Stimulated activated CD8-positive, alpha-beta memory T cell treated with anti-CD3 and anti-CD28 coated beads, Interleukin-7, amount 100 ng/mL, for 24 hours (primary cell): Measurements from ENCODE around the gene SEC63.
"Not testable (repeated sequence)": the region's sequence is repeated elsewhere in the genome, so short reads cannot be mapped to it uniquely, and the experiment has no call there.

Source experiments
- DNase-seq: peaks from one replicate; pipeline ENCODE4 v3.0.0-alpha.2; 2020; ENCODE audit warnings: low read depth

SEC63 gene

DNA sequence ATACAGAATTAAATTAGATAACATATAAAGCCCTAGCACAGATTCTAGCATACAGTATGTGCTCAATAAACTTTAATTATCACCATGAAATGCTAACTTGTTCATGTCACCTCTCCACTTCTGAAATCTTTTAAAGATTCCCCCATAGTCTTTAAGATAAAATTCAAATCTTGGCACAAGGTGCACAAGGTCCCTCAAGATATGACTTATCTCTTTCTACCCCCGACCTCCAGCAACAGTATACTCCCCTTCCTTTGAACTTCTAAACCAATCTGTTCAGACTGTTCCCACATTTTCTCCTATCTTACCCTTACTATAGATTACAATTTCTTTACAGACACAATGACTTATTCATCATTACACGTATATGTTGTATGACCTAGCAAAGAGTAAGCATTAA lies 29.0 kb downstream of the SEC63 start:
- DNase-seq = no peak

DNA sequence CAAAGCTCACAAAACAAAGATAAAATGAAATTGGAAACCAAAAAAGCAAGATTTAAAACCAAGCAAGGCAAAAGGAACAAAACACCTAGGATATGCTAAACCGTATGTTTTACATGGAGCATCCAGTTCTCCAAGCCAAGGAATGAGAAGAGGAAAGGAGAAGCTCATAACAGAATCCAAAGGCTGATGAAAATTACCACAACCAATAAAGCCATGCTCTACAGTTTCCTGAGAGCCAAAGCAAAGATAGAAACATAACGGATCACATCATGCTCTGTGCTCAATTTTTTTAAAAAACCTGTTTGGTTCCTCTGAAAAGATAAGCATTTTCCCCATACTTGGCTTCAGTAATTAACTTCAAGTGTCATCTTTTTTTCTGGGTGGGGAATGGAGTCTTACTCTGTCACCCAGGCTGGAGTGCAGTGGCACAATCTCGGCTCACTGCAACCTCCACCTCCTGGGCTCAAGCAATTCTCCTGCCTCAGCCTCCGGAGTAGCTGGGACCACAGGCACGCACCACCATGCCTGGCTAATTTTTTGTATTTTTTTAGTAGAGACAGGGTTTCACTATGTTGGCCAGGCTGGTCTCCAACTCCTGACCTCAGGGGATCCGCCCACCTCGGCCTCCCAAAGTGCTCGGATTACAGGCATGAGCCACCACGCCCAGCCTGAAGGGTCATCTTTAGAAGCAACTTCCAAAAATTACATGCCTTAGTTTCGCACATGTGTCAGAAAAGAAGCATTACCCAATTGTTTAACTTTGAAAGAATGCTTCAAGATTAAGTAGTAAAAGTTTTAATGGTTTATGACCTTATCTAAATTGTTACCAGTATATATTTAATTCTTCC lies 31.1 kb downstream of the SEC63 start:
- not testable (repeated sequence) for DNase-seq

DNA sequence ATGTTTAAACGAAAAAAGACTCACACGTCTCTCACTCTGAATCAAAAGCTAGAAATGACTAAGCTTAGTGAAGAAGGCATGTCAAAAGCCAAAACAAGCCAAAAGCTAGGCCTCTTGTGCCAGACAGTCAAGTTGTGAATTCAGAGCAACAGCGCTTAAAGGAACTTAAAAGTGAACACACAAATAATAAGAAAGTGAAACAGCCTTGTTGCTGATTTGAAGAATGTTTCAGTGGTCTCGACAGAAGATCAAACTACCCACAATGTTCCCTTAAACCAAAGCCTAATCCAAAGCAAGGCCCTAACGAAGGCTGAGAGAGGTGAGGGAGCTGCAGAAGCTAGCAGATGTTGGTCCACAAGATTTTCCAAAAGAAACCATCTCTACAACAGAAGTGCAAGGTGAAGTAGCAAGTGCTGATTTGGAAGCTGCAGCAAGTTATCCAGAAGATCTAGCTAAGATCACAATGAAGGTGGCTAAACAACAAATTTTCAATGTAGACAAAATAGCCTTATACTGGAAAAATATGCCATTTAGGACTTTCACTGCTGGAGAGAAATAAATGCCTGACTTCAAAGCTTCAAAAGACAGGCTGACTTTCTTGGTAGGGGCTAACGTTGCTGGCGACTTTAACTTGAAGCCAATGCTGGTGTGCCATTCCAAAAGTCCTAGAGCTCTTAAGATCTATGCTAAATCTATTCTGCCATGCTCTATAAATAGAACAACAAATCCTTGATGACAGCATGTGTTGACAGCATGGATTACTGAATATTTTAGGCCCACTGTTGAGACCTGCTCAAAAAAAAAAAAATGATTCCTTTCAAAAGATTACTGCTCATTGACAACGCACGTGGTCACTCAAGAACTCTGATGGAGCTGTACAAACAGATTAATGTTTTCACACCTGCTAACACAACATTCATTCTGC lies 40.3 kb downstream of the SEC63 start:
- DNase-seq = no peak

- DNase-seq = not testable (repeated sequence)
These were observed 41.0 kb downstream of the SEC63 start for GRCh38 chr6:107916961-107917360.

DNA sequence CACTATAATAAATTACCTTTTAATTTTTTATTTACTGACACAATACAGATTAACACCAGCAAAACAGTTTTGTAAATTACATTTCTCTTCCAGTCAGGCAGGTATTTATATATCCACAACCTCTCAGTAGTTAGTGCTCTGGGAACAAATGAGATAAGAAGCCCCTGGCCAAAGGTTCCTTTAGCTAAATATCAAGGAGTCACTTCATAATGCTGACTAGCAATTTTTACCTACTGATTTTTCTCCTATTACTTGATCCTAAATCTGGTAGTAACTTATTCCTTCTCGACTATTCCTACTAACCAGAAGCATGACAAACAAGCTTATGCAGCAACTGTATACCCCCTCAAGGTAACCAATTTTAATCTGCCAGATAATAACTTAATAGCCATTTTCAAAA lies 46.3 kb downstream of the SEC63 start:
- no peak for DNase-seq

DNA sequence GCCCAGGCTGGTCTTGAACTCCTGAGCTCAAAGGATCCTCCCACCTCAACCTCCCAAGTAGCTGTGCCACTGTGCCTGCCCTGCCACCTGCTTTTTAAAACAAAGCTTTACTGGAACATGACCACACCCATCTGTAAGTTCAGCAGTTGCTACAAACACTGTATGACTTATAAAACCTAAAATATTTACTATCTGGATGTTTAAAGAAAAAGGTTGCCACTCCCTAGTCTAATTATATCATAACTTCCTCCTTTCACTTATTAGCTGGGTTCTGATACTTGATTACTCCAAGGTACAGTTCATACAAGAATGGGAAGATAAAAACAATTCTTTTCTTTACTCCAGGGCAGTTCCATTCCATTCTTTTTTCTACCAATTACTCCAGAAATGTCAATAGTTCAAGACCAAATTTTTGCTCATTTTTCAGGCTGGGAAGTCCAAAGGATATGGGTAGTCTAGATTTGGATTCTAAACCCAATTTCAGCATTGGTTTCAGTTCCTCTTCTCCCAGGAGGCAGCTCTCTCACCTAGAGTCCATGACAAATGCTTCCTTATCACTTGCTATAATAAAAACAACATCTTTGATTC lies 63.1 kb downstream of the SEC63 start:
- DNase-seq = no peak

GRCh38 chr6:107890431-107890830 lies 67.6 kb downstream of the SEC63 start:
- not testable (repeated sequence) for DNase-seq

- DNase-seq = not testable (repeated sequence)
These were observed 72.1 kb downstream of the SEC63 start for GRCh38 chr6:107885950-107886349.

DNA sequence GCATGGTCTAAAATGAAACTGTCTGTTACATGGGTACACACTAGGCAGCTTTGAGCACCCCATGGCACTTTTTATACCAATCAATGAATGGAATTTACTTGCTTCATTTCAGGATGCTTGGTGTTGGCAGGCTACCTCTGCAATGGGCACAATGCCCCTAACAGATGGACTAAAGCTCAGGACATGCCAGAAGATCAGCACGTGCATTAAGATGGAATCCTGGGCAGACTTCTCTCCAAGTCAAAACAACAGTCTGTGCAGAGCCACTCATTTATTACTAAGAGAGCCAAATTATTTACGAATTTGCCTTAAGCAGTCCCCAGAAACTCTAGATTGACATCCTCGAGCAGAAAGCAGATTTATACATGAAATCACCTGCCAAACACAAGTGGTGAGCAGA lies 78.1 kb downstream of the SEC63 start:
- DNase-seq = no peak

- DNase-seq = no peak
These were observed 80.0 kb downstream of the SEC63 start for GRCh38 chr6:107877968-107878367.

- no peak for DNase-seq
These were observed 86.0 kb downstream of the SEC63 start for GRCh38 chr6:107871976-107872375.

DNA sequence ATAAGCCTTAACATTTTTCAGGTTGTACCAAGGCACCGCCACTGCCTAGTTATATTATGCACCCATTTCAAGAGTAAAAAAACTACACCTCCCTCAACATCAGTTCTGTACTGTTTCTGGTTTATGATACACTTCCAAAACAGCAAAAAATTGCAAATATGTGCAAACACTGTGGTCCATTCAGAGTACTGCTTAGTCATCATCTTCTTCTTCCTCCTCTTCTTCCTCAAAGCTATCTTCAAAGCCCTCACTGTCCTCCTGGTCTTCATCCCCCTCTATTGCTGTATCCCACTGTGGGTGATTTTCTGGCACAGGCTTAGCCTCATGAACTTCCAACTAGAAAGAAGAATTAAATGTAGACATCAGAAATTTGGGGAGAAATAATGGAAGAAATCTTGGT lies 86.5 kb downstream of the SEC63 start:
- not testable (repeated sequence) for DNase-seq

- DNase-seq = no peak
These were observed 87.0 kb downstream of the SEC63 start for GRCh38 chr6:107871016-107871415.

GRCh38 chr6:107870381-107870780 lies 87.6 kb downstream of the SEC63 start:
- DNase-seq = no peak

DNA sequence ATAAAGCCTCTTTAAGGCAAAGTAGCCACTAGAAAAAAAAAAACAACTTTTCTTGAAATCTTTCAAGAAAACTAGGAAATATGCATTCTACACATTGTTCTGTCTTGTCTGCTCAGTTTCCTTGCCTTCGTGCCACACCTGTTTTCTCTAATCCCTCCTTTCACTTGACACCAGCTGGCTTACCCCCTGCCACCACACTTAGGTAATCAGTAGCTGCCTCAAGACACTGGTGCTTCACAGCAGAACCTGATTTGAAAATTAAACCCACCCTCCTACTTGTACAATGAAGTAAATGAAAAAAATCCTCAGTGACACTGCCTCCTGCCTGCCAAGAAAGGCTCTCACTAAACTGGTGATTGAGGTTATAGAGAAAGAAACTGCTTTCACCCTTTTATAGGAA lies 88.1 kb downstream of the SEC63 start:
- DNase-seq = no peak

GRCh38 chr6:107868867-107869611 lies 89.0 kb downstream of the SEC63 start:
- no peak for DNase-seq

DNA sequence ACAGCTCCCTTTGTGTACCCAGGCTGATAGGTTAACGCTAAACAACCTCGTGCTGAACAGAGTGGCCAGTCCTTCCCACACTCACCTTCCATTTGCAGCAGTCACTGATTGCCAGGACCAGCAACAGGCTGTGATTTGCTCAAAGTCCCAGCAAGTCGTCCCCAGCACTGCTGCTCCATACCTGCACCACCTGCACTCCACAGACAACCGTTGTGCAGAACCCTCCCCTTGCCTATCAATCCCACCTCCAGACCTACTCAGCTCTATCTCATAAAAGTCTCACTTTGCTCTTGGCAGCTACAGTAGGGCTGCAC lies 90.7 kb downstream of the SEC63 start:
- DNase-seq = no peak

- DNase-seq = no peak
These were observed 91.3 kb downstream of the SEC63 start for GRCh38 chr6:107866606-107867301.

DNA sequence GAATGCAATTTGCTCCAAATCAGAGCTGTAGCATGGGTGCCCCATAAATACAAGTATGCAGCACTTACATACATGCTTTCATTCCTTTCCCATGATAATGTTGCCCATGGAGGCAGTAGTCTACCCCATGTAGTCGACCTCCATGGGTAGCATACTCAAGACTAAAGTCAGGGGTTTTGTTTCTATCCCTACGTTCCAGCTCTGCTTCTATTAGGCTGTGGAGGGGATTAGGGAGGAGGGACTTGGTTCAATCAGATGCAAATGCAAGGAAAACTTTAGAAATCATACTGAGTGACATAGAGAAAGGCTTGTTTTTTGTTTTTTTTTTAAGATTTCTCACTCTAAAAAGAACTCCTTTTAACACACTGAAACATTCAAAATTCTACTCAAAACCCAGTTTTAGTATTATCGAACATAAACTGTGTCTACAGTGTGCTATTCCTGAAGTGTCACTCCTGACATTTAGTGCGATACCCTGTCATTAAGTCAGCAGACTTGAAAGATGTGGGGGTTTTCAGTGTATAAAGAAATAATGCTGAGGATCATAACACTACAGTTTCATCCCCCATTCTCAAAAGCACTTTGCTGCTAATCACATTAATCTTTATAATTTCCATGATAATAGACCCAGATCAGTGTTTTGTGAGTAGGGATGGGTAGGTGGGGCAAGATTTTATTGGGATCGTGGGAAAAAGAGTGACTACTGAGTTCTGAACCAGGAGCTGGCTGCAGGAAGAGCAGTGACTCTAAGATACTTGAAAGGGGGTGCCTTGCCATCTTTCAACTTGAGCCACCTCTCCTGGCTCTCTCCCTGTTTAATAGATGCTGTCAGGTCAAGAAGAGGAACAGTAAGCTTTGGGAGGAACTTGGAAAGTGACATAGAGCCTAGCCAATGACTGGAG lies 93.5 kb downstream of the SEC63 start:
- DNase-seq = no peak

DNA sequence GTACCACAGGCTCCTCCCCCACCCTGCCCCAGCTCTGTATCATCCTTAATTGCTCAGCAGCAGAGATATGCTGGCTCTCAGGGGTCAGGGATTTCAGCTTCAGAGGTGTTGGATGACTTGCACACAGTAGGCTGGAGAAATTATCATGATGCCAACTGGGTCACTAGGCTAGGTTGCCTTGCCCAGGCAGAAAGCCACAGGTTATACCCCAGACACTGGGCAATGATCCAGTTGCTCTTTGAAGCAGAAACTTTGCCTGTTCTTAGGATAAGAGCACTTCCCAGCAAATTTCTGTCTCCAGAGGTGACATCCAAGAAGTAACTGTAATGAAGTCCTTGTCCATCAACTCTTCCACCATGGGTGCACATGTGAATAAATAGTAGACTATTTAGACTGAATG lies 95.6 kb downstream of the SEC63 start:
- no peak for DNase-seq
